BLaER1 treated with 17β-estradiol and CSF1 and Interleukin-3, amounts not matched to agents 10 nM and 100 nM (cell line): Measurements from ENCODE around the gene S100Z.

Experiments
- H3K27ac ChIP-seq, 11 experiments: shearing (Covaris generic); formaldehyde crosslinking; 2 replicates each; pipeline ENCODE4 v1.8.1; 2022
- H3K27me3 ChIP-seq, 11 experiments: shearing (Covaris generic); formaldehyde crosslinking; 2 replicates each; pipeline ENCODE4 v1.8.1; 2022
- H3K36me3 ChIP-seq, 11 experiments: shearing (Covaris generic); formaldehyde crosslinking; 2 replicates each; pipeline ENCODE4 v1.8.1; 2022
- H3K4me1 ChIP-seq, 10 experiments: shearing (Covaris generic); formaldehyde crosslinking; 2 replicates each; pipeline ENCODE4 v1.8.1; 2022
- H3K4me2 ChIP-seq, 11 experiments: shearing (Covaris generic); formaldehyde crosslinking; 2 replicates each; pipeline ENCODE4 v1.8.1; 2022
- H3K4me3 ChIP-seq, 10 experiments: shearing (Covaris generic); formaldehyde crosslinking; 2 replicates each; pipeline ENCODE4 v1.8.1; 2022
- H3K9ac ChIP-seq, 11 experiments: shearing (Covaris generic); formaldehyde crosslinking; 2 replicates each; pipeline ENCODE4 v1.8.1; 2022
- H3K9me3 ChIP-seq, 11 experiments: shearing (Covaris generic); formaldehyde crosslinking; replicated peaks in 1 of 11; 2 replicates each; pipeline ENCODE4 v1.8.1; 2022
- H4K20me1 ChIP-seq, 11 experiments: shearing (Covaris generic); formaldehyde crosslinking; 2 replicates each; pipeline ENCODE4 v1.8.1; 2022
- Cebpa-rat ChIP-seq, 11 experiments: shearing (Covaris generic); IDR thresholded peaks; 2 replicates each; pipeline ENCODE4 v1.8.1; 2022

Gene S100Z

GRCh38 chr5:76952795-76953536, 103.2 kb downstream of the S100Z start, which contains the start of gene CRHBP:
TSS of gene CRHBP (plus strand) at chr5:76953045. CDS start at chr5:76953135, 90 bp downstream.
- Histone ChIP-seq H3K4me2 (no peak within 1 kb of the TSS), H3K27ac (no peak within 1 kb of the TSS), H3K4me3 (no peak within 1 kb of the TSS), H3K9ac (no peak within 1 kb of the TSS), H3K9me3 (peaks cover 11 to 22% (median 18%) of the 10 kb centered on the region in 11 experiments; a peak in 21 of 22 replicates), H4K20me1 (no peaks in the 10 kb centered on the region), H3K4me1 (peaks cover 0 to 9% (median 0%) of the 10 kb centered on the region in 10 experiments; a peak in 6 of 20 replicates), H3K36me3 (no peaks in the 10 kb centered on the region), H3K27me3 (no peaks in the 10 kb centered on the region; a peak in 1 of 22 replicates)
- TF ChIP-seq Cebpa-rat (IDR thresholded peaks at IDR 0.05), result no peak

- H3K27ac ChIP-seq, result no peak overlapping the region
- H3K4me2 ChIP-seq, result no peak overlapping the region
- H3K36me3 ChIP-seq, result no peaks in the 10 kb centered on the region
- no peak overlapping the region for H3K4me3 ChIP-seq
- peaks cover 0 to 17% (median 3%) of the 10 kb centered on the region in 10 experiments; a peak in 10 of 20 replicates for H3K4me1 ChIP-seq
- H4K20me1 ChIP-seq, result no peaks in the 10 kb centered on the region
- no peak overlapping the region for H3K9ac ChIP-seq
- no peaks in the 10 kb centered on the region; a peak in 1 of 22 replicates for H3K27me3 ChIP-seq
- H3K9me3 ChIP-seq, result peaks cover 11 to 22% (median 18%) of the 10 kb centered on the region in 11 experiments; a peak in 21 of 22 replicates
- TF ChIP-seq Cebpa-rat (IDR thresholded peaks at IDR 0.05), result no peak
Observed at GRCh38 chr5:76953551-76954382, 104.0 kb downstream of the S100Z start.

GRCh38 chr5:76954383-76954763, 104.6 kb downstream of the S100Z start:
- H3K36me3 ChIP-seq, result no peaks in the 10 kb centered on the region
- peaks cover 11 to 22% (median 18%) of the 10 kb centered on the region in 11 experiments; a peak in 21 of 22 replicates for H3K9me3 ChIP-seq
- no peak overlapping the region for H3K4me2 ChIP-seq
- no peak overlapping the region for H3K9ac ChIP-seq
- no peak overlapping the region for H3K4me3 ChIP-seq
- H3K27ac ChIP-seq, result no peak overlapping the region
- peaks cover 0 to 22% (median 8%) of the 10 kb centered on the region in 10 experiments; a peak in 11 of 20 replicates for H3K4me1 ChIP-seq
- H3K27me3 ChIP-seq, result no peaks in the 10 kb centered on the region; a peak in 1 of 22 replicates
- no peaks in the 10 kb centered on the region for H4K20me1 ChIP-seq
- 0 out of 22 replicates have a peak, but pooled peaks of 1 of the 11 experiments have one; percentile 13 for TF ChIP-seq Cebpa-rat (IDR thresholded peaks at IDR 0.05)

- H3K4me3 ChIP-seq, result no peak overlapping the region
- no peak overlapping the region for H3K9ac ChIP-seq
- peaks cover 0 to 38% (median 10%) of the 10 kb centered on the region in 10 experiments; a peak in 11 of 20 replicates for H3K4me1 ChIP-seq
- H3K4me2 ChIP-seq, result no peak overlapping the region
- no peaks in the 10 kb centered on the region for H3K36me3 ChIP-seq
- H3K27ac ChIP-seq, result no peak overlapping the region
- no peak for TF ChIP-seq Cebpa-rat (IDR thresholded peaks at IDR 0.05)
- H3K27me3 ChIP-seq, result no peaks in the 10 kb centered on the region; a peak in 1 of 22 replicates
- H3K9me3 ChIP-seq, result peaks cover 11 to 22% (median 18%) of the 10 kb centered on the region in 11 experiments; a peak in 21 of 22 replicates
- H4K20me1 ChIP-seq, result no peaks in the 10 kb centered on the region
Observed at GRCh38 chr5:76956033-76956432, 106.2 kb downstream of the S100Z start.

GRCh38 chr5:76958991-76959767, 109.4 kb downstream of the S100Z start:
- no peak for TF ChIP-seq Cebpa-rat (IDR thresholded peaks at IDR 0.05)
- peak overlapping the region in 5 of 11 experiments; percentile 32 to 87 (median 81); a peak in 9 of 22 replicates for H3K27ac ChIP-seq
- no peaks in the 10 kb centered on the region for H3K27me3 ChIP-seq
- H3K36me3 ChIP-seq, result no peaks in the 10 kb centered on the region
- H3K4me3 ChIP-seq, result 0 out of 20 replicates have a peak overlapping the region, but pooled peaks of 1 of the 10 experiments have one; percentile 9
- peak overlapping the region in 4 of 11 experiments; percentile 52 to 92 (median 78); a peak in 8 of 22 replicates for H3K4me2 ChIP-seq
- peak overlapping the region in 4 of 11 experiments; percentile 26 to 73 (median 72); a peak in 6 of 22 replicates for H3K9ac ChIP-seq
- H3K4me1 ChIP-seq, result peaks cover 0 to 50% (median 10%) of the 10 kb centered on the region in 10 experiments; a peak in 11 of 20 replicates
- no peaks in the 10 kb centered on the region for H4K20me1 ChIP-seq
- H3K9me3 ChIP-seq, result peaks cover under 1 to 7% (median 5%) of the 10 kb centered on the region in 11 experiments; a peak in 19 of 22 replicates

GRCh38 chr5:76960004-76960625, 110.3 kb downstream of the S100Z start:
- H3K4me2 ChIP-seq, result peak overlapping the region in 4 of 11 experiments; percentile 5 to 92 (median 78); a peak in 6 of 22 replicates

GRCh38 chr5:76964060-76964459, 114.2 kb downstream of the S100Z start:
- TF ChIP-seq Cebpa-rat (IDR thresholded peaks at IDR 0.05), result no peak
- no peak overlapping the region for H3K27ac ChIP-seq
- H4K20me1 ChIP-seq, result no peaks in the 10 kb centered on the region
- no peaks in the 10 kb centered on the region for H3K27me3 ChIP-seq
- no peak overlapping the region for H3K4me2 ChIP-seq
- no peaks in the 10 kb centered on the region for H3K36me3 ChIP-seq
- H3K9ac ChIP-seq, result no peak overlapping the region
- H3K9me3 ChIP-seq, result no peaks in the 10 kb centered on the region
- H3K4me1 ChIP-seq, result peaks cover 0 to 31% (median 4%) of the 10 kb centered on the region in 10 experiments; a peak in 11 of 20 replicates
- no peak overlapping the region for H3K4me3 ChIP-seq

More at GRCh38 chr5:76960004-76960625, 110.3 kb downstream of the S100Z start:
- Histone ChIP-seq H4K20me1 (no peaks in the 10 kb centered on the region), H3K36me3 (no peaks in the 10 kb centered on the region), H3K4me3 (no peak overlapping the region), H3K27ac (peak overlapping the region in 4 of 11 experiments; percentile 53 to 87 (median 82); a peak in 7 of 22 replicates), H3K9ac (peak overlapping the region in 3 of 11 experiments; percentile 71 to 73 (median 73); a peak in 5 of 22 replicates), H3K9me3 (no peaks in the 10 kb centered on the region), H3K4me1 (peaks cover 0 to 50% (median 10%) of the 10 kb centered on the region in 10 experiments; a peak in 11 of 20 replicates), H3K27me3 (no peaks in the 10 kb centered on the region)
- no peak for TF ChIP-seq Cebpa-rat (IDR thresholded peaks at IDR 0.05)
